ENCODE data around the gene P3H3.

P3H3 gene

GRCh38 chr12:6807170-6807569 lies 21.0 kb upstream of the P3H3 start:
- no peak for DNase-seq (ENCODE audit: low read depth)

- DNase-seq (ENCODE audit: low read depth): no peak
Observed at GRCh38 chr12:6809056-6809455, 19.2 kb upstream of the P3H3 start.

GRCh38 chr12:6810758-6811157 lies 17.4 kb upstream of the P3H3 start:
- DNase-seq (ENCODE audit: low read depth): no peak

GRCh38 chr12:6813363-6813762 lies 14.8 kb upstream of the P3H3 start:
- no peak for DNase-seq (ENCODE audit: low read depth)

- DNase-seq (ENCODE audit: low read depth): no peak
Observed at GRCh38 chr12:6816598-6816997, 11.6 kb upstream of the P3H3 start.

GRCh38 chr12:6817098-6817497 lies 11.1 kb upstream of the P3H3 start:
- DNase-seq (ENCODE audit: low read depth): no peak

- no peak for DNase-seq (ENCODE audit: low read depth)
Observed at GRCh38 chr12:6817662-6818157, 10.5 kb upstream of the P3H3 start.

- no peak for DNase-seq (ENCODE audit: low read depth)
Observed at GRCh38 chr12:6818222-6818621, 10.0 kb upstream of the P3H3 start.

- no peak for DNase-seq (ENCODE audit: low read depth)
Observed at GRCh38 chr12:6818645-6819044, 9.6 kb upstream of the P3H3 start.

GRCh38 chr12:6819106-6820030 lies 8.8 kb upstream of the P3H3 start:
- DNase-seq (ENCODE audit: low read depth): no peak

GRCh38 chr12:6820166-6820565 lies 8.0 kb upstream of the P3H3 start:
- DNase-seq (ENCODE audit: low read depth): no peak

- no peak for DNase-seq (ENCODE audit: low read depth)
Observed at GRCh38 chr12:6821591-6822425, 6.4 kb upstream of the P3H3 start, which contains the start of gene GPR162. GPR162 (plus strand) TSS chr12:6821821; CDS start chr12:6823899, 2,078 bp downstream.

- DNase-seq (ENCODE audit: low read depth): no peak
Observed at GRCh38 chr12:6822426-6823135, 5.6 kb upstream of the P3H3 start.

- no peak for DNase-seq (ENCODE audit: low read depth)
Observed at GRCh38 chr12:6823182-6824084, 4.8 kb upstream of the P3H3 start.

- DNase-seq (ENCODE audit: low read depth): no peak
Observed at GRCh38 chr12:6824085-6824775, 4.0 kb upstream of the P3H3 start.

GRCh38 chr12:6824901-6825381 lies 3.3 kb upstream of the P3H3 start:
- no peak for DNase-seq (ENCODE audit: low read depth)

- DNase-seq (ENCODE audit: low read depth): peak; percentile 63
Observed at GRCh38 chr12:6825398-6826124, 2.6 kb upstream of the P3H3 start.

GRCh38 chr12:6826125-6826733 lies 2.0 kb upstream of the P3H3 start:
- DNase-seq (ENCODE audit: low read depth): no peak

Measured in stimulated activated CD8-positive, alpha-beta memory T cell treated with anti-CD3 and anti-CD28 coated beads, Interleukin-15, amount 100 ng/mL, for 24 hours (primary cell).